DMS53 treated with DMSO at 0.1 percent for 48 hours (cell line): ENCODE results near the gene PPFIA1.
"Not testable (repeated sequence)": the region's sequence is repeated elsewhere in the genome, so short reads cannot be mapped to it uniquely, and the experiment has no call there.

Experiments
- DNase-seq: peaks from one replicate; lab custom pipeline; 2025; ENCODE audit not compliant: unreplicated experiment; lab: John Stamatoyannopoulos, UW

PPFIA1 gene

GRCh38 chr11:70250876-70251658, 19.4 kb upstream of the PPFIA1 start:
- no peak for DNase-seq

DNA sequence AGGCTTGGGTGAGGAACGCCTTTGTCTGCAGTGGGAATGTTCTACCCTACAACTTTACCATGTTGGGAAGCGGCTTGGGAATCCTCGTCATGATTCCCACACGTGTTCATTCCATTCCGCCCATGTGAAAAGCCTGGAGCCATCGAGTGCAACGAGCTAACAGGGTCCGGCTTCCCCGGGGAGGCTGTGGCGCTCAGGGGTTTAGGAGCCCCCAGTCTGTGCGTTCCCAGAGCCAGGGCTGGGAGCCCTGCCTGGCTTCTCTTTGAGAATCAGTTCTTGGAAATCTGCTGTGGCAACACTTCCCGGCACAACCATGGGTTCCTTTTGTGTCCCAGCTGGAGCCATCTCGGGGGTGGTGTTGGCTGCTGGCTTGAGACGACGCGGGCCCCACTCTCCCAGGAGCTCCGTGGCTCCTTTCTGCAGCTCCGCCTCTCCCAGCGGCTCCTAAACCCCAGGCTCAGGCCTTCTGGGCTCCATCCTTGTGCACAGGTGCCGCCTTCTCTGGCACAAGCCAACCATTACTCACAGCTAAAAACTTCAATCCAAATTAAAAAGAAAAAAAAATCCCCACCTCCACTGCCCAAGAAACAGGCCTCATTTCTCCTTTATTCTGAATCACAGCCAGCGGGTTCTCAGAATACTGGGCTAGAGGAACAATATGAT, 18.7 kb upstream of the PPFIA1 start:
- DNase-seq = no peak

- DNase-seq = no peak
These were observed 17.6 kb upstream of the PPFIA1 start for GRCh38 chr11:70252844-70253243.

GRCh38 chr11:70255477-70256116, 14.9 kb upstream of the PPFIA1 start:
- DNase-seq = no peak

DNA sequence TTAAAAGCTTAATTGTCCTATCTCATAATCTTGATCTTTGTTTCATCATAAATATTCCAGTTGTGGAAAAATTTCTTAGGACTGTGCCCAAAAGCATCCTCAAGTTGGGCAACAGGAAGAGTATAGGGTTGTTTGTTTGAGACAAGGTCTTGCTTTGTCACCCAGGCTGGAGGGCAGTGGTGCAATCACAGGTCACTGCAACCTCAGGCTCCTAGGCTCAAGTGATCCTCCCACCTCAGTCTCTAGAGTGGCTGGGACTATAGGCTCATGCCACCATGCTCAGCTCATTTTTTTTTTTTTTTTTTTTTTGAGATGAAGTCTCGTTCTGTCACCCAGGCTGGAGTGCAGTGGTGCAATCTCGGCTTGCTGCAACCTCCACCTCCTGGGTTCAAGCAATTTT, 11.4 kb upstream of the PPFIA1 start:
- not testable (repeated sequence) for DNase-seq

DNA sequence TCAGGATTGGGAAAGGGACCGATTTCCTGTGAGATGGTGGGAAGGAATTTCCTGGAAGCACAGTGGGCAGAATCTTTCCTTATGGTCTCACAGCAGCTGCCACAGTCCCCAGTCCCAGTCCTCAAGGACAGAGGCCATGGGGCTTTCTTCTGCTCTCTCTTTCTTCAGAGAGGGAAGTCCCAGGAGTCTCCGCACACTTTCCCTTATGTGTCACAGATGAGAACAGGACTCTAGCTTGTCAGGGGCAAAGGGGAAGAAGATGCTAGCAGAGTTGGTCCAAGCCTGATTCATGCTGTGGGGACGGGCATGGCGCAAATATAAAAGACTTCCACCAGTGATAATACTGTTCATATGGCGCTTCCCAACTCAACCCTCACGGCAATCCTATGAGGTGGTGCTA, 7.5 kb upstream of the PPFIA1 start:
- no peak for DNase-seq

- DNase-seq = no peak
These were observed 7.1 kb upstream of the PPFIA1 start for GRCh38 chr11:70263363-70263762.

DNA sequence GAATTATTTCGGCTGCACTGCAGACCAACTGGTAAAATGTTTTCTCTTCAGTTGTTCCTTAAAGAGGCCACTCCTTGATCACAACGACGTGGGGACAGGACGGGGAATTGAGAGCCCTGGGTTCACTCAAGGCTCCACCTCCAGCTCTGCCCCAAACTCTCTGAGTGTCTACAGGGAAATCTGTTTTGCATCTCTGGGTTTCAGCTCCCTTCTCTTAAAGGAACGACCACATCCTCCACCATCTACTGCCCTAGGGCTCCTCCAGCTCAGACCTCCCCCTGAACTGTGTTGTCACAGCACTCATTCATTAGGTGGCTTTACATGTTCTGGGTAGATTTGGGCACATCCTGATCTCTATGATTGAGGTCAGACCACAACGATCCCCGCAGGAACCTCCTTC, 5.1 kb upstream of the PPFIA1 start:
- no peak for DNase-seq

DNA sequence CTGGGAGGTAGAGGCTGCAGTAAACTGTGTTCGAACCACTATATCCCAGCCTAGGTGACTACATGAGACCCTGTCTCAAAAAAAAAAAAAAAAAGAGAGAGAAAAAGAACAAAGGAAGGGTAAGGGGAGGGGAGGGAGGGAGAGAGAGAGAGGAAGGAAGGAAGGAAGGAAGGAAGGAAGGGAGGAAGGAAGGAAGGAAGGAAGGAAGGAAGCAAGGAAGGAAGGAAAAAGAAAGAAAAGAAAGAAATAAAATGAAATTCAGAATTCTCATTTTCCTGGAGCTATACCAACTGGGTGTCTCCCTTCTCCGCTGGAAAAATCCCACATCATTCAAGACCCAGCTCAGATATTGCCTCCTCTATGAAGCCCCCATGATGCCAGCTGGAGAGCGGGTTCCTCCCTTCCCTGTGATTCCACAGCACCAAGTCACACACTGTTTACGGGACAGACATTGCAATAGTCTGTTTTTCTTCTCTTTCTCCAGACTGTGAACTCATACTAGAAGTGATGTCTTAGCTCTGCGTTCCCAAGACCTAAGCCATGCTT, 3.0 kb upstream of the PPFIA1 start:
- no peak for DNase-seq

GRCh38 chr11:70268526-70268925, 2.0 kb upstream of the PPFIA1 start:
- DNase-seq = no peak

DNA sequence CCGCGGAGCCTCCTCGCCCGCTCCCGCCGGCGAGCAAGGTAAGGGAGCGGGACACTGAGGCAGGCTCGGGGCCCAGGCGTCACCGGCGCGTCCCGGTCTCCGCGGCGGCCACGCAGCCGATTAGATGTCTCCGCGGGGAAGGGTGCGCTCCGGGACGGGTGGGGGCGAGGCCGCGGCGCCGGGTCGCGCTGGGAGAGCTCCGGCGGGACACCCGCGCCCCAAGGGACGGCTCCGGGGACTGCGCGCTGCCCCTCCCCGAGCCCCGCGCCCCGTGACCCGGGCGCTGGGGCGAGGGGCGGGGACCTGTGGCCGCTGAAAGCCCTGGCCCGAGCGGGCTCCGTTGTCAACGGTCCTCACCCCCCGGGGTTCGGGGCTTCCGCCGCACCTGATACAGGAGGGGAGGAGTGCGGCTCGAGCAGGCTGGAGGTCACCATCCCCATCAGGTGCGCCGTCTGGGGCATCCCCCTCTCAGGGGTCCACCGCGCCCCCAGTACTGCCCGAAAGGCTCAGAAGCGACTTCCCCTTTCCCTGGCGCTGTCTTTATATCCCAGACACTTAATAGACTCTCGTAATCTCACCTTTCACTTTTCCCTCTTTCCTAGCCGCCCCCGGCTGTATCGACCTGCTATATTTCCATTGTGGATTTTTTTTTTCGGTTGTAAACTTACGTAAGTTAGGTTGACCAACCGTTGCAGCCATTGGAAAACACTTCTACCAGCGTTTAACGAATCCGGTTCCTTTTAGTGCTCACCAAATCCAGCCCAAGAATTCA, 573 bp downstream of the PPFIA1 start:
- DNase-seq = no peak

DNA sequence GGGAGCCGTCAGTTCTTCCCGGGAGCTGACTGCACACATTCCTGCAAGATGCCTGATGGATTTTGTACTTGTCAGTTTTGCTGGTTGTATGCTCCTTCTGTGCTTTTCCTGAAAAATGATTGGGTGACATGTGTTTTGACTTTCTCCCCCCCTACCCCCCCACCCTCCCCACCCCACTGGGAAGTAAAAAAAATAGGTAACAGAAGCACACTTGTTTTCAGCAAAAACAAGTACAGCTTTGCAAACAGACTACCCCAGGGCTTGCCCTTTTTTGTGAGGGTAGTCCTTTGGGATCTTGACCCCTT, 1.1 kb downstream of the PPFIA1 start:
- DNase-seq = no peak

DNA sequence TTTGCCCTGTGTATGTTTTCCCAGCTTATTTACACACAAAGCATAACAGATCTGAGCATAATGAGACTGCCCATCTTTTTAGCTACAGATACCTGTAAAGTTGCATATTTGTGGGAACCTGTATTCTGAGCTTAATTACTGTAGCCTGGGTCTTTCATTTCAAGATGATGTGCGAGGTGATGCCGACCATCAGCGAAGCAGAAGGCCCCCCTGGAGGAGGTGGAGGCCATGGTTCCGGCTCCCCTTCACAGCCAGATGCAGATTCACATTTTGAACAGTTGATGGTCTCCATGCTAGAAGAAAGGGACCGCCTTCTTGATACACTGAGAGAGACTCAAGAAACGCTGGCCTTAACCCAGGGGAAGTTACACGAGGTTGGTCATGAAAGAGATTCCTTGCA, 1.5 kb downstream of the PPFIA1 start:
- DNase-seq = no peak

DNA sequence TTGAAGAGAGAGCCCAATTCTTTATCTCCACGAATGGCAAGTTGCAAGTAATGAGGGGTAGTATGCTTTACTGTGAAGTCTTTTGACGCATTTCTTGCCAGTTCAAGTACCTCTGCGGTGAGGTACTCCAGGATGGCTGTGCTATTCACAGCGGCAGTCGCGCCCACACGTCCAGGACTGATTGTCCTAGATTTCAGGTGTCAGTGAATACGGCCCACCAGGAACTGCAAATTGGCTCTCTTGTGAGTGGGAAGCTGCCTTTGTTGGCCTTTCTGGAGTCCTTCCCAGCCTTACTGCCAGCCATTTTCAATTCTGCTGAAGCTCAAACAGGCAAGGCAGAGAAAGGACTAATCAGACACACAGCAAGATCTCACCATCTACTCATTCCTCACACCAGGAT, 8.5 kb downstream of the PPFIA1 start:
- DNase-seq = no peak

- DNase-seq = no peak
These were observed 10.7 kb downstream of the PPFIA1 start for GRCh38 chr11:70281156-70281609.

- no peak for DNase-seq
These were observed 11.5 kb downstream of the PPFIA1 start for GRCh38 chr11:70282012-70282411.

GRCh38 chr11:70288721-70289120, 18.2 kb downstream of the PPFIA1 start:
- DNase-seq = no peak

- no peak for DNase-seq
These were observed 19.1 kb downstream of the PPFIA1 start for GRCh38 chr11:70289582-70289981.

DNA sequence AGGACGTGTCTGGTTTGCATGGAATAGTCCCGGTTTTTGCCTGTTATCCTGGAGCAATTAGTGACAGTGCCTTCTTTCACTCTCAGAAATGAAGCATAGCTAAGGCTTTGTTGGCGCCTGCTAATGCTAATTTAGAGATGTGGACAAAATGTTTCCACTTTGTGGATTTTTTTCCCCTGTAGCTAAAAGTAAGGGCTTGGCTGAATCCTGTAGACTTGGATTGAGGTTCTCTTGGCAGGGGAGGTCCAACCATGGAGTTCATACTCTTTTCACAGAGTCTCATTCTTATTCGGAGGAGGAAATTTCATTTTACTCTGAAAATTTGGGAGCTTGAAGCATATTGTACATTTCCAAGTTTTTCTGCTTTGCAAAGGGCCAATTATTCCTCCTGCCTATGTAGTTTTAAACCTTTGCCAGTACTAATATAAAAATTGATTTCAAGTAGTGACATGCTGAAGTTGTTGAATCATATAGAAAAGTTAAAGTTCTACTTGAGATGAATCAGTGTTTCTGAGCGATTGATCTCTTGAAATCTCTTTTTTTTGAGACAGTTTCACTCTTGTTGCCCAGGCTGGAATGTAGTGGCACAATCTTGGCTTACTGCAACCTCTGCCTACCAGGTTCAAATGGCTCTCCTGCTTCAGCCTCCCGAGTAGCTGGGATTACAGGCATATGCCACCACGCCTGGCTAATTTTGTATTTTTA, 20.0 kb downstream of the PPFIA1 start:
- no peak for DNase-seq

GRCh38 chr11:70292166-70292565, 21.7 kb downstream of the PPFIA1 start:
- no peak for DNase-seq

DNA sequence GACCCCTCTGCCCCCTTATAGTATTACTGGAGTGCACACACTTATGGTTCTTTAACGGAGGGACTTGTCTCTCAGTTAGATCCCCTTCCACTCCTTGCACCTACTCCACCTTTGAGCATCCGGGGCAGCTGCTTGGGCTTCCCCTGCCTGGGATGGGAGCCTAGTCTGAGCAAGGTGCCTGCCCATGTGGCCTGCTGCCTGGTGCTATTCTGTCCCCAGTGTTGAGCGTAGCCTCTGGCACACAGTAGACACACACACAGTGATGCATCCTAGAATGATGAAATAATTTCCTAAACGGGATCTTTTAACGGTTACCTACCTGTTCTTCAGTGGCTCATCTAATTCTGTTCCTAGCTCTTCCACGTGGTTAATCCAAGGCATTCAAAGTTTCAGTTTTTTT, 22.4 kb downstream of the PPFIA1 start:
- DNase-seq = no peak
